Neural crest cell (in vitro differentiated cells): ENCODE data around the gene TFB1M. TPM values are rescaled to one million over a fixed set of nuclear protein-coding genes. Genes with fewer than 3 reads are reported as not detected.

Source experiments
- DNase-seq: peaks from one replicate; pipeline ENCODE4 v3.0.0; 2021; ENCODE audit warnings: low read depth, mixed read lengths, low spot score
- H3K27ac Mint-ChIP-seq: one replicate; pipeline ENCODE4 v1.8.0; 2021; ENCODE audit warnings: mild to moderate bottlenecking, mixed read lengths; ENCODE audit not compliant: unreplicated experiment
- H3K27me3 Mint-ChIP-seq: 2 replicates; pipeline ENCODE4 v1.8.0; 2021; ENCODE audit warnings: low read depth, mild to moderate bottlenecking, mixed read lengths
- H3K36me3 Mint-ChIP-seq: 2 replicates; pipeline ENCODE4 v1.8.0; 2021; ENCODE audit warnings: low read depth, mild to moderate bottlenecking, mixed read lengths
- H3K4me1 Mint-ChIP-seq: 2 replicates; pipeline ENCODE4 v1.8.0; 2021; ENCODE audit warnings: mixed read lengths
- H3K4me3 Mint-ChIP-seq: one replicate; pipeline ENCODE4 v1.8.0; 2021; ENCODE audit warnings: mild to moderate bottlenecking, mixed read lengths
- H3K9me3 Mint-ChIP-seq: 2 replicates; pipeline ENCODE4 v1.8.0; 2021; ENCODE audit warnings: mixed read lengths
- CTCF ChIP-seq: fragments of 200-600 bp; sonication (generic); conservative IDR thresholded peaks from 2 replicates; pipeline ENCODE4 v1.5.0; 2021; ENCODE audit warnings: antibody characterized with exemption, mild to moderate bottlenecking
- total RNA-seq: library from RNA; stranded (reverse); gene quantifications from 2 replicates; pipeline ENCODE4 v1.2.1, GENCODE V29; 2021

Gene TFB1M
- total RNA-seq, 1 donor from 2014 or later, result 26.8 TPM

- no peaks in the 10 kb centered on the region for H3K27me3 Mint-ChIP-seq
- no peaks in the 10 kb centered on the region for H3K9me3 Mint-ChIP-seq
- peaks cover 7% of the 10 kb centered on the region for H3K36me3 Mint-ChIP-seq
- H3K27ac Mint-ChIP-seq, result no peak overlapping the region
- TF ChIP-seq CTCF, result no peak
- DNase-seq, result no peak
- no peak overlapping the region for H3K4me3 Mint-ChIP-seq
- H3K4me1 Mint-ChIP-seq, result peaks cover 18% of the 10 kb centered on the region
Measured at GRCh38 chr6:155212616-155213380, 101.5 kb downstream of the TFB1M start.

GRCh38 chr6:155212106-155212505 lies 102.2 kb downstream of the TFB1M start:
- no peak for DNase-seq
- TF ChIP-seq CTCF, result no peak
- H3K4me1 Mint-ChIP-seq, result peaks cover 13% of the 10 kb centered on the region
- no peaks in the 10 kb centered on the region for H3K27me3 Mint-ChIP-seq
- no peak overlapping the region for H3K27ac Mint-ChIP-seq
- H3K36me3 Mint-ChIP-seq, result peaks cover 7% of the 10 kb centered on the region
- no peak overlapping the region for H3K4me3 Mint-ChIP-seq
- H3K9me3 Mint-ChIP-seq, result no peaks in the 10 kb centered on the region

GRCh38 chr6:155207223-155207622 lies 107.1 kb downstream of the TFB1M start:
- Mint-ChIP-seq H3K27me3 (no peaks in the 10 kb centered on the region), H3K4me1 (no peaks in the 10 kb centered on the region), H3K36me3 (peaks cover 7% of the 10 kb centered on the region)

More at GRCh38 chr6:155207223-155207622, 107.1 kb downstream of the TFB1M start:
- Mint-ChIP-seq H3K27ac (no peak overlapping the region), H3K9me3 (no peaks in the 10 kb centered on the region), H3K4me3 (no peak overlapping the region)
- DNase-seq, result no peak
- no peak for TF ChIP-seq CTCF

Other genes with a start within 250 kb of the TFB1M start
- gene CLDN20, start 50.5 kb downstream of the TFB1M start, total RNA-seq, result not detected in 2 replicates
- gene NOX3, start 141.4 kb upstream of the TFB1M start, total RNA-seq, result not detected in 2 replicates